ENCODE data around the gene ELMO1.

ELMO1 gene

DNA sequence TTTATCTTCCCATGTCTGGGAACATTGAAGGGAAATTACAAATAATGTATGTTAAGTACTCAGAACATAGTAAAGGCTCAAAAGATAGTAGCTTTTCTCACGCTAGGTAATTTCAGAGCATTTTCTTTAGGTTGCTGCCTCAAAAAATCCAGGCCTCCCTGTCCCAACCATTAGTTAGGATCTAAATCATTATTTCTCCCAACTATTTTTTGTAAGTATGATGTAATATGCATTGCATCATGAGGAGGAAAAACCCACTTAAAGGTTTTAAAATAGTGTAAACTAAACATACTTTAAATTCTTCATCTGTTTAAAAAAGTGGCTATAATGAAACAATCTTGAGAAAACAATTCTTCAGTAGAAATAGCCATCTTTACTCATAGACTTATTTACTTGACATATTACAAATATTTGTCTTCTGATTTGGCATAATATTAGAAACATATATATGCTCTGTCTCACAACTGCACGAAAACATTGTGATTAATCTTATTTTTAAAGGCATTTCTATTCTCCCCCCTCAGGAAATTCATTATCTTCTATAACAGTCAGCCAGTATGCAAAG is 329.3 kb downstream of the ELMO1 start:
- Histone ChIP-seq H3K36me3 (ENCODE audit: control insufficient read depth, insufficient read depth, low read length) (no peaks in the 10 kb centered on the region), H3K9me3 (ENCODE audit: control insufficient read depth, insufficient read depth, low read length) (no peaks in the 10 kb centered on the region), H3K4me3 (ENCODE audit: low read length) (no peak overlapping the region), H3K4me1 (ENCODE audit: control insufficient read depth, insufficient read depth, low read length) (peaks cover 2% of the 10 kb centered on the region; the same call in 1 of the 2 replicates), H3K27ac (ENCODE audit: low read length) (no peak overlapping the region), H3K27me3 (ENCODE audit: control insufficient read depth, insufficient read depth, low read length) (no peaks in the 10 kb centered on the region)
- no CpG with 5 or more reads among the region's 2 CpGs for WGBS (ENCODE audit: insufficient coverage, insufficient read length)
- DNase-seq (ENCODE audit: low read depth, low spot score) = no peak

DNA sequence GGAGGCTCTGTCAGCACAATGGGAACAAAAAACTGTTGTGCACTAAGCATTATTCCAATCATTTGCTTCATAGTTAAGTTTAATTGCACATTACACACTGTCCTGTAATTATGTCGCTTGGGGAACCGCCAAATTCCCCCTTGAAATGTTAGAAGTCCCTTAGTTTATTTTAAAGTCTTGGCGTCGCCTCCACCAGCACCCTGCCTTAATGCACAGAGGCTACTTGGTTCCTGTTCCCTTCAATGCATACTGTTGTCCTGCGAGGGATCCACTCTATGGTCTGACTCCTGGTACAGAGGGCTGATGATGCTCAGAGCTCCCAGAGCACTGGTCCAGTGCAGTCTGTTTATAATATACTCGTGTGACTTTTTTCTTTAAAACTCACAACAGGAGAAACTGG is 330.7 kb downstream of the ELMO1 start:
- Histone ChIP-seq H3K9me3 (ENCODE audit: control insufficient read depth, insufficient read depth, low read length) (no peaks in the 10 kb centered on the region), H3K27me3 (ENCODE audit: control insufficient read depth, insufficient read depth, low read length) (no peaks in the 10 kb centered on the region), H3K36me3 (ENCODE audit: control insufficient read depth, insufficient read depth, low read length) (no peaks in the 10 kb centered on the region), H3K4me1 (ENCODE audit: control insufficient read depth, insufficient read depth, low read length) (peaks cover 2% of the 10 kb centered on the region; the same call in 1 of the 2 replicates), H3K27ac (ENCODE audit: low read length) (no peak overlapping the region), H3K4me3 (ENCODE audit: low read length) (no peak overlapping the region)
- no CpG with 5 or more reads among the region's 6 CpGs for WGBS (ENCODE audit: insufficient coverage, insufficient read length)
- DNase-seq (ENCODE audit: low read depth, low spot score) = no peak

DNA sequence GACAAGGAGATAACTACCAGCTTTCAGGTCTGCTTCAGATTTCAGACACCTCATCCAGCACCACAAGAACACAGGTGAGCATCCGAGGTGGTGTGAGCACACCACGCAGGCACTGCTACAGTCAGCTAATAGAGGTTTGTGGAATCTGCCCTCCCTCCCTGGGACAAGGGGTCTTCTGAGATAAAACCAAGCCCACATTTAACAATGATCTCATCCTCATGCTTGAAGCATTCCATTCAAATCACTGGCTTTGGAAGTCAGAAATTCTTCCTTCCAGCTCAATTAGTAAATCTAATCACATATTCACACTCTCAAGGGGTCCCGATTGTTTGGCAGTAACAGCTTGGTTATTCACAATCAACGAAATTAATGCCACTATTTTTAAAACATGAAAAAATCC is 331.4 kb downstream of the ELMO1 start:
- Histone ChIP-seq H3K27me3 (ENCODE audit: control insufficient read depth, insufficient read depth, low read length) (no peaks in the 10 kb centered on the region), H3K4me3 (ENCODE audit: low read length) (no peak overlapping the region), H3K4me1 (ENCODE audit: control insufficient read depth, insufficient read depth, low read length) (peaks cover 2% of the 10 kb centered on the region; the same call in 1 of the 2 replicates), H3K36me3 (ENCODE audit: control insufficient read depth, insufficient read depth, low read length) (no peaks in the 10 kb centered on the region), H3K27ac (ENCODE audit: low read length) (no peak overlapping the region), H3K9me3 (ENCODE audit: control insufficient read depth, insufficient read depth, low read length) (no peaks in the 10 kb centered on the region)
- WGBS (ENCODE audit: insufficient coverage, insufficient read length) = no CpG with 5 or more reads among the region's 4 CpGs
- peak; percentile 41 for DNase-seq (ENCODE audit: low read depth, low spot score)

DNA sequence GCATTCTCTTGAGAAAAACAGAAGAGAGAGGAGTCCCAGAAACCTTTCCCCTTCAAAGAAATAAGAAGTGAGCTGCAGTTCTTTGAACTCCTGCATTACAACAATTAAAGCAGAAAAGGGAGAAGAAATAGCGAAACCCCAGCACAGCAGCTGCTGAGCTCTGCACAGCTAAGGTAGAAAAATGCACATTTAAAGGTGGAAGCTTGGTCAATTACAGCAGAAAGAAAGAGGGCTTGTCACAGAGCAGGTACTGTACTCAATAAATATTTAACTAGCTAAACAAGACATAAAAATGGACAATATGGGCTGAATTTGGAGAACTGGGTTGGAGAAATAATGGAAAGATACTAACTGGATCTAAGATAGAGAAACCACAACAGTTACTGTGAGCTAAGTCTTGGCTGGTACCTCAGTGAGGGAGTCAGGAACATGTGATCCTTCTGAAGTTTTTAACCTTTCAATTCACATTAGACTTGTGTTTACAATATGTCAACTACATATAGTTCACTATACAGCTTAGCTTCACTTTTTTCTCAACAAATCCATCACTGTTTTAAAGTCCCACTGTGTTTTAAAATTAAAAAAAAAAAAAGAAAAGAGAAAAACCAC is 332.5 kb downstream of the ELMO1 start:
- H3K27ac ChIP-seq (ENCODE audit: low read length) = no peak overlapping the region
- H3K9me3 ChIP-seq (ENCODE audit: control insufficient read depth, insufficient read depth, low read length) = no peaks in the 10 kb centered on the region
- H3K27me3 ChIP-seq (ENCODE audit: control insufficient read depth, insufficient read depth, low read length) = no peaks in the 10 kb centered on the region
- H3K36me3 ChIP-seq (ENCODE audit: control insufficient read depth, insufficient read depth, low read length) = no peaks in the 10 kb centered on the region
- no CpG with 5 or more reads among the region's 1 CpG for WGBS (ENCODE audit: insufficient coverage, insufficient read length)
- H3K4me1 ChIP-seq (ENCODE audit: control insufficient read depth, insufficient read depth, low read length) = peaks cover 2% of the 10 kb centered on the region; the same call in 1 of the 2 replicates
- H3K4me3 ChIP-seq (ENCODE audit: low read length) = no peak overlapping the region
- no peak for DNase-seq (ENCODE audit: low read depth, low spot score)

DNA sequence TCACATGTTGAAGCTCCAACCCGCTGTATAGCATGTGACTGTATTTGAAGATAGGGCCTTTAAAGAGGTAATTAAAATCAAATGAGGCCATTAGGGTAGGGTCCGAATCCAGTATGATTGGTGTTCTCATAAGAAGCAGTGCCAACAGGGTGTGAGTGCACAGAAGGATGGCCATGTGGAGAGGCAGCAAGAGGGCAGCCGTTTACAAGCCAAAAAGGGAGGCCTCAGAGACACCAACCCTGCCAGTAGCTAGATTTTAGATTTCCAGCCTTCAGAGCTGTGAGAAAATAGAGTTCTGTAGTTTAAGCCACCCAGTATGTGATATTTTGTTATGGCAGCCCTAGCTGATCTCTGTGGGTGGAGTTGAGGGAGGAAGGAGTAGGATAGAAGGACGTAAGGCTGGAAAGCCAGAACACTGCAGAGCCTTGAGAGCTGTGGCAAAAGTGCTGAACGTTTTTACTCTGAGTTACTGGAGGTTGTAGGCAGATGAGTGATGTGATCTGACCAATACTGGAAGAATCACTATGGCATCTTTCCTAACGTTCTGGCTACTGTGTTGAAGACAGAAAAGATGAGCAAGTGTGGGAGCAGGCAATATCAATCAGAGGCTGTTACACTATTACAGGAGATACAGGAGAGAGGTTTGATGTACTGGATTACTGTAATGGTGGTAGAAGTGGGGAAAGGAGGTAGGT is 334.9 kb downstream of the ELMO1 start:
- no CpG with 5 or more reads among the region's 6 CpGs for WGBS (ENCODE audit: insufficient coverage, insufficient read length)
- no peaks in the 10 kb centered on the region for H3K27me3 ChIP-seq (ENCODE audit: control insufficient read depth, insufficient read depth, low read length)

DNA sequence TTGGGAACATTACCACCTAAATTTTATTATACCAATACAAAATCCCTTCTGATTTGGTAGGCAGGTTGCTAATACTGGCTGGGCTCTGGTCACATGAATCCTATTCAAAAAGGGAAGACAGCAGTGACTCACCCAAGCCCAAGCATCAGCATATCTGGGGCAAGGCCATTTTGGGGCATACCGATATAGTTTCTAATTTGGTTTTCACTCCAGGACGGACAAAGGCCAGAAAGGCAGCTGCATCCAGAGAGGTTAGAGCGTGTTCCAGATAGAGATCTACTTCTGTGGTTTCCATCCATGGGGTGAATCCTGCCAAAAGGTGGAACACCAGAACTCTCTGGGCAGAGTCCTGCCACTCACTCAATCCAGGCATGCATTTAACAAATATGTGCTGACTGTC is 335.8 kb downstream of the ELMO1 start:
- Histone ChIP-seq H3K27ac (ENCODE audit: low read length) (no peak overlapping the region), H3K4me3 (ENCODE audit: low read length) (no peak overlapping the region), H3K36me3 (ENCODE audit: control insufficient read depth, insufficient read depth, low read length) (no peaks in the 10 kb centered on the region), H3K27me3 (ENCODE audit: control insufficient read depth, insufficient read depth, low read length) (no peaks in the 10 kb centered on the region), H3K4me1 (ENCODE audit: control insufficient read depth, insufficient read depth, low read length) (peaks cover 2% of the 10 kb centered on the region; the same call in 1 of the 2 replicates), H3K9me3 (ENCODE audit: control insufficient read depth, insufficient read depth, low read length) (no peaks in the 10 kb centered on the region)
- WGBS (ENCODE audit: insufficient coverage, insufficient read length) = no CpG with 5 or more reads among the region's 3 CpGs
- DNase-seq (ENCODE audit: low read depth, low spot score) = no peak

More for the DNA sequence above, 334.9 kb downstream of the ELMO1 start:
- no peaks in the 10 kb centered on the region for H3K9me3 ChIP-seq (ENCODE audit: control insufficient read depth, insufficient read depth, low read length)
- peaks cover 2% of the 10 kb centered on the region; the same call in 1 of the 2 replicates for H3K4me1 ChIP-seq (ENCODE audit: control insufficient read depth, insufficient read depth, low read length)
- no peak overlapping the region for H3K4me3 ChIP-seq (ENCODE audit: low read length)
- no peak overlapping the region for H3K27ac ChIP-seq (ENCODE audit: low read length)
- H3K36me3 ChIP-seq (ENCODE audit: control insufficient read depth, insufficient read depth, low read length) = no peaks in the 10 kb centered on the region
- DNase-seq (ENCODE audit: low read depth, low spot score) = no peak

DNA sequence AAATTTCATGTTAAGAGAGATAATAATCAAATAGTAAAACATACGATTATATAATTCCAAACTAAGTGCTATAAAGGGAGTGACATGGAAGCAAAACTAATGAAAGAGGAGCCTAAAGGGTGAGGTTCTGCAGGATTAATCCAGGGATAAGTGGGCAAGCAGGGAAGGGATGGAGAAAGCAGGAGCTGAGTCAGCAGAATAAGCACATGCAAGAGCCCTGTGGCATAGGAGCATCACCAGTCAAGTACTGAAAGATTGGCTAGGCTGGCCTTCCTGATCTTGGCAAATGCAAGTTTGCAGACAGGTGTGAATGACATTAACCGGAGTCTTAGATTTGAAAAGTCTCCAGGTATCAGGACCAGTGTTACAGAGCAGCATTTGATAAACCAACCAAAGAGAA is 336.4 kb downstream of the ELMO1 start:
- WGBS (ENCODE audit: insufficient coverage, insufficient read length) = no CpG with 5 or more reads among the region's 2 CpGs
- DNase-seq (ENCODE audit: low read depth, low spot score) = no peak
- no peak overlapping the region for H3K27ac ChIP-seq (ENCODE audit: low read length)
- H3K27me3 ChIP-seq (ENCODE audit: control insufficient read depth, insufficient read depth, low read length) = no peaks in the 10 kb centered on the region
- peaks cover 2% of the 10 kb centered on the region; the same call in 1 of the 2 replicates for H3K4me1 ChIP-seq (ENCODE audit: control insufficient read depth, insufficient read depth, low read length)
- no peaks in the 10 kb centered on the region for H3K36me3 ChIP-seq (ENCODE audit: control insufficient read depth, insufficient read depth, low read length)
- H3K4me3 ChIP-seq (ENCODE audit: low read length) = no peak overlapping the region
- H3K9me3 ChIP-seq (ENCODE audit: control insufficient read depth, insufficient read depth, low read length) = no peaks in the 10 kb centered on the region

DNA sequence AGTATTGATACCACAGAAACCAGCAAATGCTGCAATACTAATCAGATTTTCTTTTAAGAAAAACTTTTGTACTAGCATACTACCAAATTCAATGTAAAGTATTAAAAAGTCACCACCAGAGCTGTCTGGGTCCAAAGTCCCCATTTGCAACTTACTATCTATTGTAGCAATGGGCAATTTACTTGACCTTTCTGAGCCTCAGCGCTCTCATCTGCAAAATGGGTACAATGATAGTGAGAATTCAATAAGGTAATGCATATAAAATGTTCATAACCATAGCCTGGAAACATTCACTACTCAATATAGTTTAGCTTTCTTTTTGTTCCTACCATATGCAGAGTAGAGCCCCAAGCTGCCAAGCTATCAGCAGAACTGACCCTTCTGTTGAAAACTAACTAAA is 337.2 kb downstream of the ELMO1 start:
- no peaks in the 10 kb centered on the region for H3K27me3 ChIP-seq (ENCODE audit: control insufficient read depth, insufficient read depth, low read length)
- DNase-seq (ENCODE audit: low read depth, low spot score) = no peak
- no peaks in the 10 kb centered on the region for H3K9me3 ChIP-seq (ENCODE audit: control insufficient read depth, insufficient read depth, low read length)
- no CpG with 5 or more reads among the region's 1 CpG for WGBS (ENCODE audit: insufficient coverage, insufficient read length)
- no peak overlapping the region for H3K4me3 ChIP-seq (ENCODE audit: low read length)
- H3K36me3 ChIP-seq (ENCODE audit: control insufficient read depth, insufficient read depth, low read length) = no peaks in the 10 kb centered on the region
- H3K27ac ChIP-seq (ENCODE audit: low read length) = no peak overlapping the region
- no peaks in the 10 kb centered on the region for H3K4me1 ChIP-seq (ENCODE audit: control insufficient read depth, insufficient read depth, low read length)

DNA sequence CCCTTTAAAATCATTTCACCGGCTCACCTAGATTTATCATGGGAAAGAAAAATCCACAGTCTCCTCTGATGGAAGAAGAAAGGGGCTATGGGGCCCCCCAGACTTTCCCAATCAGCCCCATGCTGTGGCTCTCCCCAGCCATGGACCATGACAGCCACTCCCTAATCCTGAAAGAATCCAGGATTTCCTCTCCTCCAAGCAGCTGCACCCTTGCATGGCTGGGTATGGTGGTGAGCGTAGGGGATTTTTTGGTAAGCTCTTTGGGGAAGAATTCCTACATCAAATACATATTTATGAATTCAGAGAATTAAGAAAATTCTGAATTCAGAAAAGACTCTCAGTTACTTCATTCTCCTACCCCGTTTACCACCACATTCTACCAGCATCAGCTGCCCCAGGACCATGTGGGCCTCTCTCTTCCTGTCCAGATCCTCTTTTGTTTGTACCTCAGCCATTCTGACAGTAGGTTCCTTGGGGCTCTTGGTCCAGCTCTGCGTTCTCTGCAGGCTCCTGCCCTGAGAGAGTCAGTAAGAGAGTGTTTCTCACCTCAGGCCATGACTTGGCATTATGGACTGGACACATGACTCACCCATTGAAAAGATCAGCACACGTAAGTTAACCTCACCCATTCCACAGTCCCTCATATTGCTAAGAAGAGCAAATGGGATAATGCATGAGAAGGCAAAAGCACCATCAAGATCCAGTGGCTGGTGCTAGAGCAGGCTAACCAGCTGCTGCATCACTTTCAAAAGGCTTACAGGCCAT is 337.8 kb downstream of the ELMO1 start:
- DNase-seq (ENCODE audit: low read depth, low spot score) = no peak
- no peaks in the 10 kb centered on the region for H3K36me3 ChIP-seq (ENCODE audit: control insufficient read depth, insufficient read depth, low read length)
- H3K27ac ChIP-seq (ENCODE audit: low read length) = no peak overlapping the region
- WGBS (ENCODE audit: insufficient coverage, insufficient read length) = no CpG with 5 or more reads among the region's 5 CpGs
- H3K4me1 ChIP-seq (ENCODE audit: control insufficient read depth, insufficient read depth, low read length) = 0 out of 2 replicates have a peak, but pooled peaks cover 1% of the 10 kb centered on the region
- H3K27me3 ChIP-seq (ENCODE audit: control insufficient read depth, insufficient read depth, low read length) = no peaks in the 10 kb centered on the region
- H3K9me3 ChIP-seq (ENCODE audit: control insufficient read depth, insufficient read depth, low read length) = no peaks in the 10 kb centered on the region
- no peak overlapping the region for H3K4me3 ChIP-seq (ENCODE audit: low read length)

DNA sequence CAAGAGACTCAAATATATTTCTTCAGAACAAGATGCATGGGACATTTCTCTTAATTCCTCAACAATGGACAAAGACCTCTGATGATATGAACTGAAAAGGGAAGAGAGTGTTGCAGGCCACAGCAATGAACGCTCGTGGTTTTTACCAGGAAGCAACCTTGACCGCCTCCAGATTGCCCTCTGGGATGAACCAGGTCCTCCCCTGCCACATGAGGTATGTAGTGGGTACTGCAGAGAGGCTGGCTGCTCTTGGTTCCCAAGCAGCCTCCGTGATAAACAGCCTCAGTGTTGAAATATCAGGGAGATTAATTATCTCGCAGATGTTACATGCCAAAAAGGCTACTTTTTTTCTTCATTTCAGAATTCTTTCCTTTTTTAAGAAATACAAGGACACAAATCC is 338.8 kb downstream of the ELMO1 start:
- H3K27me3 ChIP-seq (ENCODE audit: control insufficient read depth, insufficient read depth, low read length) = no peaks in the 10 kb centered on the region
- no peaks in the 10 kb centered on the region for H3K36me3 ChIP-seq (ENCODE audit: control insufficient read depth, insufficient read depth, low read length)
- H3K9me3 ChIP-seq (ENCODE audit: control insufficient read depth, insufficient read depth, low read length) = no peaks in the 10 kb centered on the region
- no peak overlapping the region for H3K4me3 ChIP-seq (ENCODE audit: low read length)
- H3K27ac ChIP-seq (ENCODE audit: low read length) = no peak overlapping the region
- no CpG with 5 or more reads among the region's 5 CpGs for WGBS (ENCODE audit: insufficient coverage, insufficient read length)
- H3K4me1 ChIP-seq (ENCODE audit: control insufficient read depth, insufficient read depth, low read length) = 0 out of 2 replicates have a peak, but pooled peaks cover 1% of the 10 kb centered on the region
- DNase-seq (ENCODE audit: low read depth, low spot score) = no peak

Data from iPS DF 6.9 (cell line).